Islet precursor cell (in vitro differentiated cells): Measurements from ENCODE around the gene UBAP2L.

Experiments used
- DNase-seq: peaks from one replicate; pipeline ENCODE4 v3.0.0-alpha.2; 2018

The UBAP2L gene

DNA sequence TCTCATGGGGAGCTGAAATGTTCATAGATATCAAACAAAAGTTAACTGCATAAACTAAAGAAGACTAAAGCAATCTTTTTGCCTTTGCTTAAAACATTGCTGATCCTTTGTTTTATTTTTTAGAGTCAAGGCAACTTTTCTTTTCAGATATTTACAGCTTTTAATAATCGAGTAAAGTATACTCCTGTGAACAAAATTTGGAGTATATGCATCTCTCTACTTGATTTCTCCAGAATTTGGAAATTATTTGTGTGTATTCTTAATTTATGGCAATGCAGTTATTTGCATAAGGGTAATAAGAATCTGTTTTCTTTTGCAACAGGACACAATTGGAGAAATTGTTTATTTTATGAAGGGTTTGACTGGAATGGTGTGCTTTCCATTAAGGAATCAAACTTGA lies 95.9 kb downstream of the UBAP2L start:
- DNase-seq, result no peak

DNA sequence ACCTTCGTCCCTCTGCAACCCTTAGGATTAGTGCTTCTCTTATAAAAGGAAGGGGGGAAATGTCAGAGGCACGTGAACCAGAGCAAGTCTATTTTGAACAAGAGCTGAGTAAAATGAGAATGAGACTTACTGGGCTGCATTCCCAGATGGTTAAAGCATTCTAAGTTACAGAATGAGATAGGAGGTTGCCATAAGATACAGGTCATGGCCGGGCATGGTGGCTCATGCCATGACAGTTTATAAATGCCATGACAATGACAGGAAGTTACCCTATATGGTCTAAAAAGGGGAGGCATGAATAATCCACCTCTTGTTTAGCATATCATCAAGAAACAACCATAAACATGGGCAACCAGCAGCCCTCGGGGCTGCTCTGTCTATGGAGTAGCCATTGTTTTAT lies 97.6 kb downstream of the UBAP2L start:
- DNase-seq, result no peak
